HG02943 (cell line): ENCODE data around the gene BCHE.
"Not testable (repeated sequence)": the region's sequence is repeated elsewhere in the genome, so short reads cannot be mapped to it uniquely, and the experiment has no call there.

ENCODE experiments used
- ATAC-seq: cut with Tn5 transposase; IDR thresholded peaks from one replicate; pipeline ENCODE4 v1.9.1; 2021; ENCODE audit warnings: mild to moderate bottlenecking, low read depth, moderate library complexity; ENCODE audit not compliant: unreplicated experiment

Gene BCHE

GRCh38 chr3:165817160-165817709 is 20.0 kb downstream of the BCHE start:
- ATAC-seq = no peak

GRCh38 chr3:165816209-165816608 is 21.0 kb downstream of the BCHE start:
- no peak for ATAC-seq

- ATAC-seq = no peak
Measured at GRCh38 chr3:165815682-165816081, 21.5 kb downstream of the BCHE start.

GRCh38 chr3:165814380-165814779 is 22.8 kb downstream of the BCHE start:
- no peak for ATAC-seq

- not testable (repeated sequence) for ATAC-seq
Measured at GRCh38 chr3:165807937-165808336, 29.3 kb downstream of the BCHE start.

- peak; percentile 87 for ATAC-seq
Measured at GRCh38 chr3:165805946-165806561, 31.2 kb downstream of the BCHE start.

- no peak for ATAC-seq
Measured at GRCh38 chr3:165803471-165803870, 33.8 kb downstream of the BCHE start.

GRCh38 chr3:165800970-165801369 is 36.3 kb downstream of the BCHE start:
- no peak for ATAC-seq

- ATAC-seq = no peak
Measured at GRCh38 chr3:165799026-165799425, 38.2 kb downstream of the BCHE start.

- no peak for ATAC-seq
Measured at GRCh38 chr3:165797551-165797950, 39.7 kb downstream of the BCHE start.

- no peak for ATAC-seq
Measured at GRCh38 chr3:165796701-165797100, 40.5 kb downstream of the BCHE start.

- no peak for ATAC-seq
Measured at GRCh38 chr3:165788531-165788930, 48.7 kb downstream of the BCHE start.

GRCh38 chr3:165786013-165786412 is 51.2 kb downstream of the BCHE start:
- ATAC-seq = no peak

- no peak for ATAC-seq
Measured at GRCh38 chr3:165784337-165784736, 52.9 kb downstream of the BCHE start.

GRCh38 chr3:165783383-165783782 is 53.8 kb downstream of the BCHE start:
- ATAC-seq = no peak

GRCh38 chr3:165778891-165779290 is 58.3 kb downstream of the BCHE start:
- no peak for ATAC-seq

GRCh38 chr3:165778456-165778855 is 58.8 kb downstream of the BCHE start:
- ATAC-seq = no peak

GRCh38 chr3:165775824-165776223 is 61.4 kb downstream of the BCHE start:
- no peak for ATAC-seq

- ATAC-seq = no peak
Measured at GRCh38 chr3:165770781-165771180, 66.4 kb downstream of the BCHE start.

GRCh38 chr3:165768680-165769079 is 68.5 kb downstream of the BCHE start:
- ATAC-seq = no peak

- no peak for ATAC-seq
Measured at GRCh38 chr3:165759041-165759440, 78.2 kb downstream of the BCHE start.

- no peak for ATAC-seq
Measured at GRCh38 chr3:165755571-165755970, 81.7 kb downstream of the BCHE start.
